HEK293T (cell line): ENCODE data around the gene PLEKHG4.

Experiments
- CTCF ChIA-PET: fragments of 350-600 bp; formaldehyde crosslinking; extraction: SDS; loops from one replicate; lab custom pipeline; 2021; ENCODE audit warnings: antibody characterized with exemption, inconsistent platforms; lab: Yijun Ruan, JAX
- POLR2A ChIA-PET: fragments of 350-600 bp; formaldehyde crosslinking; extraction: SDS; loops from one replicate; lab custom pipeline; 2020; ENCODE audit warnings: antibody characterized with exemption, inconsistent platforms; lab: Yijun Ruan, JAX
- DNase-seq: peaks from one replicate; pipeline ENCODE4 v3.0.0; 2012; ENCODE audit warnings: mixed read lengths; ENCODE audit errors: extremely low spot score
- ARNT ChIP-seq: fragments of 450-650 bp; IDR thresholded peaks from 2 replicates; pipeline ENCODE4 v1.6.1; 2017; ENCODE audit warnings: mild to moderate bottlenecking
- BHLHE40 ChIP-seq: fragments of 450-650 bp; IDR thresholded peaks from 2 replicates; pipeline ENCODE4 v1.6.1; 2016; ENCODE audit warnings: mild to moderate bottlenecking, moderate library complexity, borderline replicate concordance
- CTBP1 ChIP-seq: fragments of 450-650 bp; IDR thresholded peaks from 2 replicates; pipeline ENCODE4 v1.6.1; 2016; ENCODE audit warnings: borderline replicate concordance
- ELF4 ChIP-seq: fragments of 450-650 bp; IDR thresholded peaks from 2 replicates; pipeline ENCODE4 v1.6.1; 2017; ENCODE audit warnings: antibody characterized with exemption
- FOXA1 ChIP-seq: fragments of 450-650 bp; IDR thresholded peaks from 2 replicates; pipeline ENCODE4 v1.6.1; 2016; ENCODE audit warnings: mild to moderate bottlenecking
- FOXK2 ChIP-seq: fragments of 450-650 bp; IDR thresholded peaks from 2 replicates; pipeline ENCODE4 v1.6.1; 2016; ENCODE audit warnings: mild to moderate bottlenecking
- FOXM1 ChIP-seq: fragments of 450-650 bp; IDR thresholded peaks from 2 replicates; pipeline ENCODE4 v1.6.1; 2017; ENCODE audit warnings: mild to moderate bottlenecking, borderline replicate concordance
- HDGF ChIP-seq: fragments of 450-650 bp; IDR thresholded peaks from 2 replicates; pipeline ENCODE4 v1.6.1; 2017; ENCODE audit warnings: antibody characterized with exemption, borderline replicate concordance
- L3MBTL2 ChIP-seq: fragments of 450-650 bp; conservative IDR thresholded peaks from 2 replicates; pipeline ENCODE4 v1.6.1; 2016; ENCODE audit warnings: mild to moderate bottlenecking
- LEF1 ChIP-seq: fragments of 450-650 bp; IDR thresholded peaks from 2 replicates; pipeline ENCODE4 v1.6.1; 2017; ENCODE audit warnings: mild to moderate bottlenecking, borderline replicate concordance
- NFRKB ChIP-seq: fragments of 450-650 bp; IDR thresholded peaks from 2 replicates; pipeline ENCODE4 v1.6.1; 2016; ENCODE audit warnings: mild to moderate bottlenecking, moderate library complexity
- PKNOX1 ChIP-seq: fragments of 450-650 bp; IDR thresholded peaks from 2 replicates; pipeline ENCODE4 v1.6.1; 2016
- SP1 ChIP-seq: fragments of 450-650 bp; IDR thresholded peaks from 2 replicates; pipeline ENCODE4 v1.6.1; 2017
- SUZ12 ChIP-seq: fragments of 450-650 bp; IDR thresholded peaks from 2 replicates; pipeline ENCODE4 v1.6.1; 2016; ENCODE audit warnings: mild to moderate bottlenecking
- TARDBP ChIP-seq: fragments of 450-650 bp; IDR thresholded peaks from 2 replicates; pipeline ENCODE4 v1.6.1; 2016
- ZNF384 ChIP-seq: fragments of 450-650 bp; IDR thresholded peaks from 2 replicates; pipeline ENCODE4 v1.6.1; 2016

Gene PLEKHG4

GRCh38 chr16:67244387-67245185 lies 34.7 kb upstream of the PLEKHG4 start:
- TF ChIP-seq LEF1, result no peak
- no peak for TF ChIP-seq FOXA1
- no peak for TF ChIP-seq SUZ12
- POLR2A ChIA-PET, result interaction anchor here (1.0 to 1.4 kb wide), 3 partner anchors 11 to 18 kb away, joined by 4 to 5 read pairs (median 4); partner anchors contain the start of gene TMEM208
- CTCF ChIA-PET, result no interaction called here
- DNase-seq, result no peak

GRCh38 chr16:67245186-67245585 lies 34.1 kb upstream of the PLEKHG4 start:
- DNase-seq, result no peak
- ChIA-PET CTCF (no interaction called here), POLR2A (interaction anchor here (1.4 to 5.3 kb wide), 4 partner anchors 8 to 47 kb away, joined by 4 to 41 read pairs (median 10); partner anchors contain the start of gene TMEM208)
- TF ChIP-seq ZNF384 (no peak), FOXA1 (no peak), CTBP1 (no peak), FOXK2 (no peak), ARNT (no peak), ELF4 (no peak)

- ChIA-PET POLR2A (interaction anchor here (0.9 to 5.3 kb wide), 8 partner anchors 8 to 414 kb away, joined by 4 to 41 read pairs (median 6); partner anchors contain the start of genes ACD, E2F4 and TMEM208), CTCF (interaction anchor here (1.4 kb wide), 1 partner anchor 19 kb away, joined by 3 read pairs; the partner anchor contains the start of gene TMEM208)
- TF ChIP-seq L3MBTL2 (no peak), ZNF384 (no peak), PKNOX1 (no peak), FOXA1 (no peak), CTBP1 (no peak), FOXM1 (no peak), LEF1 (no peak), SP1 (no peak), TARDBP (no peak), FOXK2 (no peak), HDGF (no peak), SUZ12 (no peak), ELF4 (no peak), ARNT (no peak), NFRKB (no peak), BHLHE40 (no peak)
- DNase-seq, result no peak
These were observed 33.7 kb upstream of the PLEKHG4 start for GRCh38 chr16:67245674-67246080.

GRCh38 chr16:67246081-67246755 lies 33.1 kb upstream of the PLEKHG4 start:
- peak; percentile 65 for DNase-seq
- CTCF ChIA-PET, result interaction anchor here (1.4 kb wide), 1 partner anchor 20 kb away, joined by 3 read pairs; the partner anchor contains the start of gene TMEM208
- TF ChIP-seq FOXA1, result no peak
- TF ChIP-seq ARNT, result no peak
- TF ChIP-seq PKNOX1, result no peak
- TF ChIP-seq L3MBTL2, result peak; percentile 73
- no peak for TF ChIP-seq ZNF384
- no peak for TF ChIP-seq BHLHE40
- 0 out of 2 replicates have a peak, but pooled peaks have one; percentile 13 for TF ChIP-seq HDGF
- TF ChIP-seq LEF1, result no peak
- TF ChIP-seq TARDBP, result no peak
- POLR2A ChIA-PET, result interaction anchor here (0.6 to 5.3 kb wide), 12 partner anchors 9 to 414 kb away, joined by 3 to 41 read pairs (median 5); partner anchors contain the start of genes ACD, E2F4, FBXL8 and TMEM208

GRCh38 chr16:67246756-67247191 lies 32.6 kb upstream of the PLEKHG4 start:
- peak; percentile 25 for DNase-seq
- TF ChIP-seq SUZ12, result no peak
- TF ChIP-seq ZNF384, result no peak
- ChIA-PET CTCF (interaction anchor here (1.4 kb wide), 1 partner anchor 20 kb away, joined by 3 read pairs; the partner anchor contains the start of gene TMEM208), POLR2A (interaction anchor here (0.6 to 5.3 kb wide), 13 partner anchors 9 to 413 kb away, joined by 3 to 41 read pairs (median 5); partner anchors contain the start of genes ACD, E2F4, FBXL8 and TMEM208)

- peak; percentile 94 for TF ChIP-seq L3MBTL2
- no peak for TF ChIP-seq ZNF384
- no peak for TF ChIP-seq SP1
- TF ChIP-seq HDGF, result peak; percentile 97; the same call in 1 of the 2 replicates
- POLR2A ChIA-PET, result interaction anchor here (0.7 to 5.3 kb wide), 18 partner anchors 9 to 180 kb away, joined by 3 to 41 read pairs (median 4); partner anchors contain the start of genes E2F4, PLEKHG4 and TMEM208
- CTCF ChIA-PET, result interaction anchor here (1.4 to 2.7 kb wide), 2 partner anchors 13 to 21 kb away, joined by 3 to 10 read pairs; partner anchors contain the start of gene TMEM208
- peak; percentile 93 for DNase-seq
These were observed 31.9 kb upstream of the PLEKHG4 start, which contains the start of gene FHOD1 for GRCh38 chr16:67247192-67248072. TSS of gene FHOD1 (minus strand) at chr16:67247481. CDS start at chr16:67247410, 71 bp downstream.
